NOMO-1 (cell line): ENCODE data around the gene MT1B.
"Not testable (repeated sequence)": the region's sequence is repeated elsewhere in the genome, so short reads cannot be mapped to it uniquely, and the experiment has no call there.

Source experiments
- DNase-seq, 2 experiments: peaks; one replicate each; lab custom pipeline; 2025; ENCODE audit not compliant: unreplicated experiment in 2 of 2; lab: John Stamatoyannopoulos, UW

MT1B gene

DNA sequence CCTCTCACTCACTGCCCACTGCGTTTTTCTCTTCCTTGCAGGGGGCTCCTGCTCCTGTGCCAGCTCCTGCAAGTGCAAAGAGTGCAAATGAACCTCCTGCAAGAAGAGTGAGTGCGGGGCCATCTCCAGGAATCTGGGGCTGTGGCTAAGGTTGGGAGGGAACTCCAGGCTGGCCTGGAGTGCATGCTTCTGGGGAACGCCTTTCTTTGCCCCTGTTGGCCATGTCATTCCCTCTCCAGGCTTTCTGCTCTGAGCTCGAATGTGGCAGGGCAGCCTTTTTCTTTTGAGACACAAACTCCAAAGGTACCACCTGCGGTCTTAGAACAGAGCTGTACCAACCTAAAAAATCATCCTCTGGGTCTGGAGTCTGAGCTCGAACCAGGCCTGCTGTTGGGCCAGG is 33.5 kb upstream of the MT1B start:
- DNase-seq = no peak

DNA sequence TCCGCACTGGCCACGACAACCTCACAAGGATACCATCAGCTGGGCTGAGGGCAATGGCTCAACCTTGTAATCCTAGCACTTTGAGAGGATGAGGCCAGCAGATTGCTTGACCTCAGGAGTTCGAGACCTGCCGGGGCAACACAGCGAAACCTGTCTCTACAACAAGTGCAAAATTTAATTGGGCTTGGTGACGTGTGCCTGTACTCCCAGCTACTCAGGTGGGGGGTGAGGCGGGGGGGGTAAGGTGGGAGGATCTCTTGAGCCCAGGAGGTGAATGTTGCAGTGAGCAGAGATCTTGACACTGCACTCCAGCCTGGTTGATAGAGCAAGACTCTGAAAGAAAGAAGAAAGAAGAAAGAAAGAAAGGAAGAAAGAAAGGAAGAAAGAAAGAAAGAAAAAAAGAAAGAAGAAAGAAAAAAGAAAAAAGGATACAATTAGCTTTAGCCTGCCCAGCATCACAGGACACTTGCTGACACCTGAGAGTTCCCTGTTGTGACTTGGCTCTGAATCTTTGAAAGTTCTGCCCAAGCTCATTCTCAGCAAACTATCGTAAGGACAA is 31.3 kb upstream of the MT1B start:
- DNase-seq = no peak

DNA sequence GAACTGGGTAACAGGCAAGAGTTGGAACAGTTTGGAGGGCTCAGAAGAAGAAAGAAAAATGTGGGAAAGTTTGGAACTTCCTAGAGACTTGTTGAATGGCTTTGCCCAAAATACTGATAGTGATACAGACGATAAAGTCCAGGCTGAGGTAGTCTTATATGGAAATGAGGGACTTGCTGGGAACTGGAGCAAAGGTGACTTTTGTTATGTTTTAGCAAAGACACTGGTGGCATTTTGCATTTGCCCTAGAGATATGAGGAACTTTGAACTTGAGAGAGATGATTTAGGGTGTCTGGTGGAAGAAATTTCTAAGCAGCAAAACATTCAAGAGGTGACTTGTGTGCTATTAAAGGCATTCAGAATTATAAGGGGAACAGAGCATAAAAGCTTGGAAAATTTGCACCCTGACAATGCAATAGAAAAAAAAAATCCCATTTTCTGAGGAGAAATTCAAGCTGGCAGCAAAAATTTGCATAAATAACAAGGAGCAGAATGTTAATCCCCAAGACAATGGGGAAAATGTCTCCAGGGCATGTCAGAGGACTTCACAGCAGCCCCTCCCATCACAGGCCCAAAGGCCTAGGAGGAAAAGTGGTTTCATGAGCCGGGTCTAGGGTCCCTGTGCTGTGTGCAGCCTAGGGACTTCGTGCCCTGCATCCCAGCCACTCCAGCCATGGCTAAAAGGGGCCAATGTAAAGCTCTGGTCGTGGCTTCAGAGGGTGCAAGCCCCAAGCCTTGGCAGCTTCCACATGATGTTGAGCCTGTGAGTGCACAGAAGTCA is 29.8 kb upstream of the MT1B start:
- not testable (repeated sequence) for DNase-seq

DNA sequence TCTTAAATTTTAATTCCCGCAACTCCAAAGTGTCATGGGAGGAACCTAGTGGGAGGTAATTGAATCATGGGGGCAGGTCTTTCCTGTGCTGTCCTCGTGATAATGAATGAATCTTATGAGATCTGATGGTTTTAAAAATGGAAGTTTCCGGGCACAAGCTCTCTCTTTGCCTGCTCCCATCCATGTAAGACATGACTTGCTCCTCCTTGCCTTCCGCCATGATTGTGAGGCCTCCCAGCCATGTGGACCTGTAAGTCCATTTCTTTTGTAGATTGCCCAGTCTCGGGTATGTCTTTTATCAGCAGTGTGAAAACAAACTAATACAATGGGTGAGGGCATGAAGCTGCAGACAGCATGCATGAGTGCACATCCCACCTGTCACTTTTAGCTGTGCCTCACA is 28.5 kb upstream of the MT1B start:
- DNase-seq = not testable (repeated sequence)

DNA sequence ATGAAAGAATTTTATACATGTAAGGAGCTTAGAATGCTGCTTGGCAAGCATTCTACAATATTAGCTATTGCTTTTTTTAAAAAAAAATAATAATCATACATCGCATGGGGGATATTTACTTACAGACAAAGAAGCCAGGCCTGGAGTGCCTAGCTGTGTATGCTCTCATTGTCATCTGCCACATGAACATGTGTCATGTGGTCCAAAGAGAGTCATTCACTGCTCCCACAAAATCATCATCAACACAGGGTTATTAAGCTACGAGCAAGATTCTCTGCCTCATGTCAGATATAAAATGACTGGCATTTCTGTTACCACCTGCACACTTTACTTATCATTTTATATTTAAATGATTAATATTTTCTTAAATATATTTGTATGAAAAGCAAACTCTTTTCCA is 28.0 kb upstream of the MT1B start:
- DNase-seq = no peak

DNA sequence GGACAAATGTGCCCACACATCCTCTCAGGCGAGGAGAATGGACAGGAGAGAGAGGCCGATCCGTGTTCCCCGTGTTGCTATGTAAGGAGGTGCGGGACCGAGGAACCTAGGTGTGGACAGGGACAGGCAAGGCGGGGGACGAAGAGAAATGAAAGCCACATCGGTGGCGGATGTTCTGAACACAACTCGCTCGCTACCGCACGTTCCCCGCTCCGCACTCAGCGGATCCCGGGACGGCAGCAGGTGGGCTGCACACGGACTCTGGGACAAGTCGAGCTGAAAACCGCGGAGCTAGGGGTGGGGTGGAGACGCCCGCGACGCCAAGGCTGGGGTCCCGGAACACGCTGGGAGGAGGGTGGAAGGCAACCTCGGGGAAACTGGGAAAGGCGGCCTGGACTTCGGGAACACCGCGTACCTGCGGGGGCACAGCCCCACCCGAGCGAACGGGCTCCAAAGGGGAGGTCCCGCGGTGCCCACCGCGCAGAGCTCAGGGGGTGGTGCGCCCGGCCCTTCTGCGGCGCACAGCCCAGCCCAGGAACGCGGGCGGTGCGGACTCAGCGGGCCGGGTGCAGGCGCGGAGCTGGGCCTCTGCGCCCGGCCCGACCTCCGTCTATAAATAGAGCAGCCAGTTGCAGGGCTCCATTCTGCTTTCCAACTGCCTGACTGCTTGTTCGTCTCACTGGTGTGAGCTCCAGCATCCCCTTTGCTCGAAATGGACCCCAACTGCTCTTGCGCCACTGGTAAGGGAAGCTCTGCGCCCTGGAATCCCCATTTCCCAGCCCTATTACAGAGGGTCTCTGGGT is 26.3 kb upstream of the MT1B start, which contains the start of gene MT1E:
MT1E (plus strand) TSS at position 642 of the 803 bp plus-strand sequence; CDS start at position 713, 71 bp downstream.
- DNase-seq = peak; percentile 86 to 96

DNA sequence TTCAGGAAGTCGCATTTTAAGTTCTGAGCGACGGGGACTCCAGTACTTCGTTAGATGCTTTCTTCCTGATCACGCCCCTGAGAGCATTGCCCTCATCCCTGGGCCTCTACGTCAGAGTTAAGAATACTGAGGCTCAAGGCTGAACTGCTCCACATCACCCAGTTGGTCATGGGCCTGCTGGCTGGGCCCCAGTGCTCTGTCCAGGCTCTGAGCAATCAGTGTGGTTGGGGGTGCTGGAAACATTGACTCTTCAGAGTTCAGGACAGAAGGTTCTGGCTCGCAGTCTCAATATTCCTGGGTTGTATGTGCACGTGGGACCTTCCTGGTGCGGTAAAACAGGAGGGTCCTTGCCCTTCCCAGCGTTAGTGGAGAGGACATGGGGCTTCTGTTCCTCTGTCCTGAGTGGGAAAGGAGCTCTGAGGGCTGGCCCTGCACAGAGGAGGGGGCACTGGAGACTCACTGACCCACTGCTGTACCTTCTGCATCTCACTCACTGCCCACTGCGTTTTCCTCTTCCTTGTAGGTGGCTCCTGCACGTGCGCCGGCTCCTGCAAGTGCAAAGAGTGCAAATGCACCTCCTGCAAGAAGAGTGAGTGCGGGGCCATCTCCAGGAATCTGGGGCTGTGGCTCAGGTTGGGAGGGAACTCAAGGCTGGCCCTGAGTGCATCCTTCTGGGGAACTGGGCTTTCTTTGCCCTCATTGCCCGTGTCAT is 25.6 kb upstream of the MT1B start:
- DNase-seq = no peak

DNA sequence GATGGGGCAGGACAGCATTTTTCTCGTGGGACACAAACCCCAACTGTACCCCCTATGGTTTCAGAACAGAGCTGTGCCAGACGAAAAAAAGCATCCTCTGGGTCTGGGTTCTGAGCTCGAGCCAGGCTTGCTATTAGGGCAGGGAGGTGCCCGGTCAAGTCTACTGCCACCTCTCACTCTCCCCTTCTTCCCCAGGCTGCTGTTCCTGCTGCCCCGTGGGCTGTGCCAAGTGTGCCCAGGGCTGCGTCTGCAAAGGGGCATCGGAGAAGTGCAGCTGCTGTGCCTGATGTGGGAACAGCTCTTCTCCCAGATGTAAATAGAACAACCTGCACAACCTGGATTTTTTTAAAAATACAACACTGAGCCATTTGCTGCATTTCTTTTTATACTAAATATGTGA is 25.0 kb upstream of the MT1B start:
- DNase-seq = no peak

DNA sequence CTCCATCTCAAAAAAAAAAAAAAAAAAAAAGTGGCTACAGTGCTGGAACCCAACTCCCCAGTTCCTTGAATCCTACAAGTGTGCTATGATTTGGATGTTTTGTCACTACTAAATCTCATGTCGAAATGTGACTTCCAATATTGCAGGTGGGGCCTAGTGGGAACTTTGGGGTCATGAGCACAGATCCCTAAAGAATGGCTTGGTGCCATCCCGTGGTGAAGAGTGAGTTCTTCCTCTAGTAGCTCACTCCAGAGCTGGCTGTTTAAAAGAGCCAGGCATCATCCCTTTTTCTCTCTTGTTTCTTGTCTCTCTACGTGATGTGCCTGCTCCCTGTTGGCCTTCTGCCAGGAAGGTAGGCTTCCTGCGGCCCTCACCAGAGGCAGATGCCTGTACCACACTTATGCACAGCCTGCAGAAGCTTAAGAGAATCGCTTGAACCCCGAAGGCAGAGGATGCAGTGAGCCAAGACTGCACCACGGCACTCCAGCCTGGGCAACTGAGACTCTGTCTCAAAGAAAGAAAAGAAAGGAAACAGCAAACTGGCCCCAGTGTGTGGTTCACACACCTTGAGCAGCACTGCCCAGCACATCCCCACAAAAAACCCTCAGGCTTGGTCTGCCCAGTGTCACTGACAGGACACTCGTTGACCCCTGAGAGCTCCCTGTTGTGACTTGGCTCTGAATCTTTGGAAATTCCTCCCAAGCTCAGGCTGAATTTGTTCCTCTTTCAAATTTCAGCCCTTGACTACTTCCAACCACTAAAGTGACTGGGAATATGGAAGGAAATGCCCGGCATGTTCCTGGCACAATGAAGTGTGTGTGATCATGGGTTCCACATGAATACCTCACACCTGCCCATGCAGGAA is 23.0 kb upstream of the MT1B start:
- no peak for DNase-seq

DNA sequence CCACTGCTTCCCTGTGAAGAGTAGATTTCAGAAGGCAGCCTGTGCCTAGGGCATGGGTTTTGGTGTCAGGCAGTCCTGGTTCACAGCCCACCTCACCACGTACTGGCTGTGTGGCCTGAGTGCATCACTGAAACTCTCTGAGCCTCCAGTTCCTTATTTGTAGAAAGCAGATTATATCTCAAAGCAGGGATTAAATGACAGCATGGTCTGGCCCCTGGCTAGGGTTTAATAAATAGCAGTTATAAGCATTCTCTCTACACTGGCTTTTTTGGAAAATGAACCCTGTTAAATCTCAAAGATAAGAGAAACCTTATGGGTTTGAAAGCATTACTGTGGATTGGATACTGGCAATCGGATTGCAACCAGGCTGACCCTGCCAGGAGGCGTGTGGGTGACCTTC is 22.2 kb upstream of the MT1B start:
- DNase-seq = no peak

DNA sequence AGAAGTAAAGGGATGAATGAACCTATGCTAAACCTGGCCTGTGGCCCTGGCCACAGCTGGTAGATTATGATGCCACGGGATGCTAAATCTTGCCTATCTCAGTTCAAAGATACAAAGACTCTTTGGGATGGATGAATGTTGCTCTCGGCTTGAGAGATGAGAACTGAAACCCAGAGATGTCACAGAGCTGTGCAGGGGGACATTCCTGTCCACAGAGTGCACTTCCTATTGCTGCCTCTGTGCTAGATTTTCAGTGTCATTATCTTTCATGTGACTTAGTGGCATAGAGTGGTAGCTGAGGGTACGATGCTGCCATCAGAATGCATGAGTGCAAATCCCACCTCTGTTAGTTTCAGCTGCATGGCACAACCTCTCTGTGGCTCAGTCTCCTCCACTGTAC is 21.6 kb upstream of the MT1B start:
- DNase-seq = peak; percentile 27 to 81

DNA sequence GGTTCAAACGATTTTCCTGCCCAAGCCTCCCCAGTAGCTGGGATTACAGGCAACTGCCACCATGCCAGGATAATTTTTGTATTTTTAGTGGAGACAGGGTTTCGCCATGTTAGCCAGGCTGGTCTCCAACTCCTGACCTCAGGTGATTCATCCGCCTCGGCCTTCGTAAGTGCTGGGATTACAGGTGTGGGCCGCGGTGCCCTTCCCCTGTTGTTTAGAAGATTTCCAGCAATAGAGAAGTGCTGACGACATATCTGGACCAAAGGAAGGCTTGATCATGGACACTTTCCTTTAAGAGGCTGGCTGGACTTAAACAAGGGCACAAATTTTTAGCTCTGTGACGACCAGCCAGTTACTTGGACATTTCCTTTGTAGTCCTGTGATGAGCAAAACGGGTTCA is 20.5 kb upstream of the MT1B start:
- DNase-seq = no peak

DNA sequence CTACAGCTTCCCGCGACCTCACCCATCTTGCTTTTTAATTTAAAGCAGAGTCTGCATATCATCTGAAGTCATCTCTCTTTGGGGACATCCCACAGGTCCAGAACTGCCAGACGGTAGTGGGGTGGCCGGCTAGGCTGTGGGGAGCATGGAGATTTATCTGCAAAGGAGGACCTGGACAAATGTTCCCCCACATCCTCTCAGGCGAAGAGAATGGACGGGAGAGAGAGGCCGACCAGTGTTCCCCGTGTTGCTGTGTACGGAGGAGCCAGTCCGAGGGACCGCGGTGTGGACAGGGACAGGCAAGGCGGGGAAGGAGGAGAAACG is 19.9 kb upstream of the MT1B start:
- DNase-seq = no peak

DNA sequence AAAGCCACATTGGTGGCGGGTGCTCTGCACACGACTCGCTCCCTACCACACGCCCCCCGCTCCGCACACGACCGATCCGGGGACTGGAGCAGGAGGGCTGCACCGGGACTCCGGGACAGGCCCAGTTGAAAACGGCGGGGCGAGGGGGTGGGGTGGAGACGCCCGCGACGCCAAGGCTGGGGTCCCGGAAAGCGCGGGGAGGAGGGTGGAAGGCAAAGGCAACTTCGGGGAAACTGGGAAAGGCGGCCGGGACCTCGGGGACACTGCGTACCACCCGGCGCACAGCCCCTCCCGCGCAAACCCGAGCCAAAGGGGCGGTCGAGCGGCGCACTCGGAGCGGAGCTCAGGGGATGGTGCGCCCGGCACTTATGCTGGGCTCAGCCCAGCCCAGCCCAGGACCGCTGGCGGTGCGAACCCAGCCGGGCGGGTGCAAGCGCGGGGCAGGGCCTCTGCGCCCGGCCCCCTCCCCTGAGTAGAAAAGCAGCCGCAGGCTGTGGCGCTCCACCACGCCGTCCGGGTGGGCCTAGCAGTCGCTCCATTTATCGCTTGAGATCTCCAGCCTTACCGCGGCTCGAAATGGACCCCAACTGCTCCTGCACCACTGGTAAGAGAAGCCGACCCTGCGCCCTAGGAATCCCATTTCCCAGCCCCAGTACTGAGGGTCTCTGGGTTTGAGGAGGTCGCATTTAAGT is 19.4 kb upstream of the MT1B start, which contains the start of gene MT1M:
MT1M (plus strand) TSS at position 504 of the 692 bp plus-strand sequence; CDS start at position 577, 73 bp downstream.
- DNase-seq = peak in 1 of 2 experiments; percentile 37

DNA sequence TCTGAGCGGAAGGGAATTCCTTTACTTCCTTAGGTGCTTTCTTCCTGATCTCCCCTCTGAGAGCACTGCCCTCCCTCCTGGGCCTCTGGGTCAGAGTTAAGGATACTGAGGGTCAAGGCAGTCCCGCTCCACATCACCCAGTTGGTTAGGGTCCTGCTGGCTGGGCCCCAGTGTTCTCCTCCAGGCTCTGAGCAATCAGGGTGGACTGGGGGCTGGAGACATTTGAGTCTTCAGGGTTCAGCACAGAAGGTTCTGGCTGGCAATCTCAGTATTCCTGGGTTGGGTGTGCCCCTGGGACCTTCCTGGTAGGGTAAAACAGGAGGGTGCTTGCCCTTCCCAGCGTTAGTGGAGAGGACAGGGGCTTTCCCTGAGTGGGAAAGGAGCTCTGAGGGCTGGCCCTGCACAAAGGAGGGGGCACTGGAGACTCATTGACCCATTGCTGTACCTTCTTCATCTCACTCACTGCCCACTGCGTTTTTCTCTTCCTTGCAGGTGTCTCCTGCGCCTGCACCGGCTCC is 18.8 kb upstream of the MT1B start:
- DNase-seq = no peak

DNA sequence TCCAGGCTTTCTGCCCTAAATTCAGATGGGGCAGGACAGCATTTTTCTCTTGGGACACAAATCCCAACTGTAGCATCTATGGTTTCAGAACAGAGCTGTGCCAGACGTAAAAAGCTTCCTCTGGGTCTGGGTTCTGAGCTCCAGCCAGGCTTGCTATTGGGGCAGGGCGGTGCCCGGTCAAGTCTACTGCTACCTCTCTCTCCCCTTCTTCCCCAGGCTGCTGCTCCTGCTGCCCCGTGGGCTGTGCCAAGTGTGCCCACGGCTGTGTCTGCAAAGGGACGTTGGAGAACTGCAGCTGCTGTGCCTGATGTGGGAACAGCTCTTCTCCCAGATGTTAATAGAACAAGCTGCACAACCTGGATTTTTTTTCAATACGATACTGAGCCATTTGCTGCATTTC is 18.2 kb upstream of the MT1B start:
- DNase-seq = no peak

DNA sequence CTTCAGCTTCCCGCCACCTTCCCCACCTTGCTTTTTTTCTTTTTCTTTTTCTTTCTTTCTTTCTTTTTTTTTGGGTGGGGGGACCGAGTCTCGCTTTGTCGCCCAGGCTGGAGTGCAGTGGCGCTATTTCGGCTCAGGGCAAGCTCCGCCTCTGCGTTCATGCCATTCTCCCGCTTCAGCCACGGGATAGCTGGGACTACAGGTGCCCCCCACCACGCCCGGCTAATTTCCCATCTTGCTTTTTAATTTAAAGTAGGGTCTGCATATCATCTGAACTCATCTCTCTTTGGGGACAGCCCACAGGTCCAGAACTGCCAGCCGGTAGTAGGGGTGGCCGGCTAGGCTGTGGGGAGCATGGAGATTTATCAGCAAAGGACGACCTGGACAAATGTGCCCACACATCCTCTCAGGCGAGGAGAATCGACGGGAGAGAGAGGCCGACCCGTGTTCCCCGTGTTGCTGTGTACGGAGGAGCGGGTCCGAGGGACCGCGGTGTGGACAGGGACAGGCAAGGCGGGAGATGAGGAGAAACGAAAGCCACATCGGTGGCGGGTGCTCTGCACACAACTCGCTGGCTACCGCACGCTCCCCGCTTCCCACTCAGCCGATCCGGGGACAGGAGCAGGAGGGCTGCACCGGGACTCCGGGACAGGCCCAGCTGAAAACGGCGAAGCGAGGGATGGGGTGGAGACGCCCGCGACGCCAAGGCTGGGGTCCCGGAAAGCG is 16.8 kb upstream of the MT1B start:
- DNase-seq = no peak

DNA sequence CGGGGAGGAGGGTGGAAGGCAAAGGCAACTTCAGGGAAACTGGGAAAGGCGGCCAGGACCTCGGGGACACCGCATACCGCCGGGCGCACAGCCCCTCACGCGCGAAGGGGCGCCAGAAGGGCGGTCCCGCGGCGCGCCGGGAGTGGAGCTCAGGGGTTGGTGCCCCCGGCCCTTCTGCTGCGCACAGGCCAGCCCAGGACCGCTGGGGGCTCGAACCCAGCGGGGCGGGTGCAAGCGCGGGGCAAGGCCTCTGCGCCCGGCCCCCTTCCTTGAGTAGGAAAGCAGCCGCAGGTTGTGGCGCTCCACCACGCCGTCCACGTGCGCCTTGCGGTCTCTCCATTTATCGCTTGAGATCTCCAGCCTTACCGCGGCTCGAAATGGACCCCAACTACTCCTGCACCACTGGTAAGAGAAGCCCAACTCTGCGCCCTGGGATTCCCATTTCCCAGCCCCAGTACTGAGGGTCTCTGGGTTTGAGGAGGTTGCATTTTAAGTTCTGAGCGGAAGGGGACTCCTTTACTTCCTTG is 16.2 kb upstream of the MT1B start:
- no peak for DNase-seq
